GM04503 (cell line): Measurements from ENCODE around the gene DNAL1.
"Not testable (repeated sequence)": the region's sequence is repeated elsewhere in the genome, so short reads cannot be mapped to it uniquely, and the experiment has no call there.

Source experiments
- DNase-seq: peaks from one replicate; pipeline ENCODE4 v3.0.0-alpha.2; 2012; ENCODE audit warnings: low read depth

Gene DNAL1

GRCh38 chr14:73640796-73641365 lies 3.9 kb upstream of the DNAL1 start:
- no peak for DNase-seq

- DNase-seq = no peak
These were observed 443 bp downstream of the DNAL1 start for GRCh38 chr14:73645248-73645610.

GRCh38 chr14:73651005-73651404 lies 6.2 kb downstream of the DNAL1 start:
- no peak for DNase-seq

- no peak for DNase-seq
These were observed 11.1 kb downstream of the DNAL1 start for GRCh38 chr14:73655851-73656250.

GRCh38 chr14:73659202-73659601 lies 14.4 kb downstream of the DNAL1 start:
- not testable (repeated sequence) for DNase-seq

- DNase-seq = no peak
These were observed 15.7 kb downstream of the DNAL1 start for GRCh38 chr14:73660511-73660910.

- no peak for DNase-seq
These were observed 17.1 kb downstream of the DNAL1 start for GRCh38 chr14:73661872-73662271.

- peak; percentile 85 for DNase-seq
These were observed 17.7 kb downstream of the DNAL1 start for GRCh38 chr14:73662487-73662943.

GRCh38 chr14:73663548-73664212 lies 18.9 kb downstream of the DNAL1 start:
- no peak for DNase-seq

GRCh38 chr14:73665130-73665529 lies 20.3 kb downstream of the DNAL1 start:
- no peak for DNase-seq

GRCh38 chr14:73666583-73666982 lies 21.8 kb downstream of the DNAL1 start:
- no peak for DNase-seq

GRCh38 chr14:73667854-73668253 lies 23.1 kb downstream of the DNAL1 start:
- DNase-seq = no peak

- no peak for DNase-seq
These were observed 30.2 kb downstream of the DNAL1 start for GRCh38 chr14:73674986-73675385.

- no peak for DNase-seq
These were observed 33.9 kb downstream of the DNAL1 start for GRCh38 chr14:73678698-73679097.

GRCh38 chr14:73680821-73681220 lies 36.0 kb downstream of the DNAL1 start:
- no peak for DNase-seq

- no peak for DNase-seq
These were observed 39.8 kb downstream of the DNAL1 start for GRCh38 chr14:73684627-73685026.

GRCh38 chr14:73685328-73685727 lies 40.5 kb downstream of the DNAL1 start:
- DNase-seq = no peak

GRCh38 chr14:73686901-73687300 lies 42.1 kb downstream of the DNAL1 start:
- DNase-seq = no peak

- DNase-seq = no peak
These were observed 49.3 kb downstream of the DNAL1 start for GRCh38 chr14:73694083-73694482.

GRCh38 chr14:73695082-73695481 lies 50.3 kb downstream of the DNAL1 start:
- no peak for DNase-seq

- no peak for DNase-seq
These were observed 51.2 kb downstream of the DNAL1 start for GRCh38 chr14:73695997-73696396.

GRCh38 chr14:73696466-73697400 lies 51.9 kb downstream of the DNAL1 start:
- no peak for DNase-seq

GRCh38 chr14:73700325-73700724 lies 55.5 kb downstream of the DNAL1 start:
- DNase-seq = no peak
